GM12872 (cell line): ENCODE results near the gene HK1.
A peak's percentile ranks its signal among the peaks of the same experiment; 100 is the strongest.

Experiments used
- CTCF ChIP-seq: IDR thresholded peaks from 3 replicates; pipeline ENCODE4 v1.5.1; 2011; ENCODE audit warnings: low read depth, mild to moderate bottlenecking, low read length, moderate library complexity; ENCODE audit not compliant: insufficient read depth

HK1 gene

GRCh38 chr10:69389827-69390490 lies 111.7 kb downstream of the HK1 start:
- TF ChIP-seq CTCF, result no peak

GRCh38 chr10:69391158-69391557 lies 112.9 kb downstream of the HK1 start:
- TF ChIP-seq CTCF, result no peak

GRCh38 chr10:69392481-69393000 lies 114.2 kb downstream of the HK1 start:
- TF ChIP-seq CTCF, result peak; percentile 98

GRCh38 chr10:69394020-69394419 lies 115.7 kb downstream of the HK1 start:
- TF ChIP-seq CTCF, result no peak

- no peak for TF ChIP-seq CTCF
These were observed 119.7 kb downstream of the HK1 start for GRCh38 chr10:69397972-69398371.

GRCh38 chr10:69398466-69398865 lies 120.2 kb downstream of the HK1 start:
- no peak for TF ChIP-seq CTCF

GRCh38 chr10:69400936-69401335 lies 122.6 kb downstream of the HK1 start:
- no peak for TF ChIP-seq CTCF
